HCT116 (cell line): Measurements from ENCODE around the gene RPRD1B. TPM values are rescaled to one million over a fixed set of nuclear protein-coding genes. Genes with fewer than 3 reads are reported as not detected.

Source experiments
- ATAC-seq: fragments of 200-7000 bp; cut with Tn5 transposase; 2 replicates; pipeline ENCODE4 v1.9.1; 2020; ENCODE audit warnings: mild to moderate bottlenecking, moderate library complexity
- BruUV-seq: library from RNA; stranded (reverse); fragments of 400-500 nt; replicated peaks from 2 replicates; lab custom pipeline; 2021; lab: Mats Ljungman, UMichigan
- CTCF ChIA-PET: fragments of 300-600 bp; sonication (Branson Sonifier 250); formaldehyde crosslinking; loops from one replicate; lab custom pipeline; 2021; ENCODE audit warnings: antibody characterized with exemption; lab: Charles Lee
- POLR2A ChIA-PET: fragments of 300-600, 350-600 bp; sonication (Branson Sonifier 250); formaldehyde crosslinking; loops from one replicate; lab custom pipeline; 2021; ENCODE audit warnings: antibody characterized with exemption; lab: Charles Lee
- RAD21 ChIA-PET, 2 experiments: fragments of 300-600 bp; sonication (Branson Sonifier 250); formaldehyde crosslinking; loops; one replicate each; lab custom pipeline; 2023; ENCODE audit warnings: low total read pairs in 2 of 2; ENCODE audit not compliant: uncharacterized antibody in 2 of 2, unreplicated experiment in 2 of 2, low non-redundant PET in 1 of 2; lab: Charles Lee
- DNase-seq: peaks from one replicate; pipeline ENCODE4 v3.0.0-alpha.2; 2010; ENCODE audit warnings: low read depth, low spot score
- H2AFZ ChIP-seq: fragments of 200-600 bp; shearing (Covaris generic), sonication (generic); 2 replicates; pipeline ENCODE4 v1.6.1; 2017; ENCODE audit warnings: low read depth, mixed run types, mixed read lengths, antibody characterized with exemption, low read length; ENCODE audit not compliant: poor library complexity, severe bottlenecking
- H3K27ac ChIP-seq: 2 replicates; pipeline ENCODE4 v1.5.1; 2012; ENCODE audit warnings: low read depth, low read length
- H3K27me3 ChIP-seq: fragments of 200-600 bp; sonication (generic); 2 replicates; pipeline ENCODE4 v1.6.1; 2016; ENCODE audit warnings: mixed run types, low read length, mixed read lengths; ENCODE audit not compliant: insufficient read depth
- H3K36me3 ChIP-seq, 2 experiments: fragments of 200-500 bp in 1 of 2; fragments of 200-600 bp in 1 of 2; sonication (Bioruptor generic) in 1 of 2; sonication (generic) in 1 of 2; 2 replicates each; pipeline versions ENCODE4 v1.5.1 to v1.6.1; 2014 to 2016; ENCODE audit warnings: low read length in 2 of 2, inconsistent platforms in 1 of 2, mixed read lengths in 1 of 2, mixed run types in 1 of 2; ENCODE audit not compliant: insufficient read depth in 2 of 2, control insufficient read depth in 1 of 2
- H3K4me1 ChIP-seq, 2 experiments: fragments of 200-600 bp in 1 of 2; sonication (generic) in 1 of 2; 2 replicates each; pipeline versions ENCODE4 v1.5.1 to v1.6.1; 2012 to 2017; ENCODE audit warnings: low read length in 2 of 2, inconsistent platforms in 1 of 2, mild to moderate bottlenecking in 1 of 2, mixed read lengths in 1 of 2, mixed run types in 1 of 2, moderate library complexity in 1 of 2; ENCODE audit not compliant: insufficient read depth in 2 of 2, control insufficient read depth in 1 of 2
- H3K4me2 ChIP-seq: fragments of 200-600 bp; sonication (generic); 2 replicates; pipeline ENCODE4 v1.6.1; 2017; ENCODE audit warnings: mixed run types, low read length, mixed read lengths
- H3K4me3 ChIP-seq, 2 experiments: fragments of 200-600 bp in 1 of 2; sonication (generic) in 1 of 2; replicated peaks in 1 of 2; 2 replicates each; pipeline ENCODE4 v1.5.1; 2011 to 2016; ENCODE audit warnings: low read length in 2 of 2, control low read depth in 1 of 2, low read depth in 1 of 2, mild to moderate bottlenecking in 1 of 2, mixed read lengths in 1 of 2, mixed run types in 1 of 2
- H3K79me2 ChIP-seq: fragments of 200-600 bp; sonication (generic); 2 replicates; pipeline ENCODE4 v1.6.1; 2017; ENCODE audit warnings: mild to moderate bottlenecking, mixed run types, low read length, moderate library complexity, mixed read lengths; ENCODE audit not compliant: insufficient read depth
- H3K9ac ChIP-seq: fragments of 200-600 bp; sonication (generic); 2 replicates; pipeline ENCODE4 v1.6.1; 2016; ENCODE audit warnings: low read length, mixed read lengths
- H3K9me2 ChIP-seq: fragments of 200-600 bp; sonication (generic), shearing (Covaris generic); 2 replicates; pipeline ENCODE4 v1.6.1; 2017; ENCODE audit warnings: mixed run types, mild to moderate bottlenecking, moderate library complexity; ENCODE audit not compliant: insufficient read depth
- H3K9me3 ChIP-seq, 2 experiments: fragments of 200-500 bp in 1 of 2; fragments of 200-600 bp in 1 of 2; sonication (Bioruptor generic) in 1 of 2; sonication (generic) in 1 of 2; 2 replicates each; pipeline ENCODE4 v1.6.1; 2014 to 2017; ENCODE audit warnings: low read length in 2 of 2, mixed read lengths in 2 of 2, inconsistent platforms in 1 of 2, low read depth in 1 of 2, mild to moderate bottlenecking in 1 of 2, mixed run types in 1 of 2, moderate library complexity in 1 of 2; ENCODE audit not compliant: control insufficient read depth in 1 of 2, insufficient read depth in 1 of 2
- H4K20me1 ChIP-seq: fragments of 200-600 bp; sonication (generic), shearing (Covaris generic); 2 replicates; pipeline ENCODE4 v1.6.1; 2017; ENCODE audit warnings: mixed run types, mild to moderate bottlenecking, moderate library complexity; ENCODE audit not compliant: insufficient read depth
- CBX3 ChIP-seq: IDR thresholded peaks from 2 replicates; pipeline ENCODE4 v1.6.1; 2012; ENCODE audit warnings: low read depth
- EGR1 ChIP-seq: IDR thresholded peaks from 2 replicates; pipeline ENCODE4 v1.6.1; 2012; ENCODE audit warnings: low read depth
- ELF1 ChIP-seq: IDR thresholded peaks from 2 replicates; pipeline ENCODE4 v1.6.1; 2012; ENCODE audit warnings: low read depth, borderline replicate concordance
- EZH2phosphoT487 ChIP-seq: fragments of 200-600 bp; IDR thresholded peaks from 2 replicates; pipeline ENCODE4 v1.6.1; 2018; ENCODE audit warnings: antibody characterized with exemption, borderline replicate concordance
- FOSL1 ChIP-seq: IDR thresholded peaks from 2 replicates; pipeline ENCODE4 v1.6.1; 2012; ENCODE audit warnings: low read depth
- JUND ChIP-seq: IDR thresholded peaks from 2 replicates; pipeline ENCODE4 v1.6.1; 2012
- POLR2A ChIP-seq: IDR thresholded peaks from 2 replicates; pipeline ENCODE4 v1.7.0; 2011; ENCODE audit warnings: borderline replicate concordance; ENCODE audit not compliant: insufficient read depth, insufficient read length; ENCODE audit errors: extremely low read depth
- RAD21 ChIP-seq: IDR thresholded peaks from 2 replicates; pipeline ENCODE4 v1.6.1; 2012; ENCODE audit warnings: low read depth, mild to moderate bottlenecking
- REST ChIP-seq: IDR thresholded peaks from 2 replicates; pipeline ENCODE4 v1.6.1; 2012; ENCODE audit warnings: low read depth
- SIN3A ChIP-seq: IDR thresholded peaks from 2 replicates; pipeline ENCODE4 v1.6.1; 2012; ENCODE audit warnings: low read depth
- SP1 ChIP-seq: IDR thresholded peaks from 2 replicates; pipeline ENCODE4 v1.6.1; 2012; ENCODE audit warnings: low read depth
- SRF ChIP-seq: IDR thresholded peaks from 2 replicates; pipeline ENCODE4 v1.6.1; 2012; ENCODE audit warnings: low read depth
- TCF7L2 ChIP-seq: IDR thresholded peaks from 2 replicates; pipeline ENCODE4 v1.7.0; 2011; ENCODE audit warnings: borderline replicate concordance, inconsistent platforms; ENCODE audit not compliant: insufficient read depth, insufficient read length; ENCODE audit errors: extremely low read depth
- YY1 ChIP-seq: IDR thresholded peaks from 2 replicates; pipeline ENCODE4 v1.6.1; 2011; ENCODE audit warnings: low read length, low read depth, moderate library complexity, mild to moderate bottlenecking; ENCODE audit not compliant: insufficient replicate concordance; ENCODE audit errors: extremely low read depth
- ZBTB33 ChIP-seq: IDR thresholded peaks from 2 replicates; pipeline ENCODE4 v1.6.1; 2011; ENCODE audit warnings: mild to moderate bottlenecking, low read length, moderate library complexity; ENCODE audit not compliant: insufficient replicate concordance; ENCODE audit errors: extremely low read depth
- ZFX ChIP-seq: fragments of 450-650 bp; IDR thresholded peaks from 2 replicates; pipeline ENCODE4 v1.6.1; 2017
- intact Hi-C: fragments of 100-400 bp; cut with micrococcal nuclease; formaldehyde crosslinking; loops from 2 replicates; pipeline ENCODE4 v1.10.0; 2022
- total RNA-seq: library from RNA; stranded (reverse); gene quantifications from one replicate; pipeline ENCODE4 v1.2.1, GENCODE V29; 2021; ENCODE audit not compliant: unreplicated experiment

RPRD1B gene
- total RNA-seq, 1 experiment from 2014 or later, result 30.7 TPM

- CTCF ChIA-PET, result interaction anchor here (0.6 to 2.0 kb wide), 2 partner anchors 23 to 168 kb away, joined by 5 to 6 read pairs; no protein-coding TSS in a partner anchor
Measured at GRCh38 chr20:38052870-38053269, 19.3 kb downstream of the RPRD1B start.

GRCh38 chr20:38054647-38055046, 21.1 kb downstream of the RPRD1B start:
- intact Hi-C loops, result loop anchor here (5.0 kb wide), 2 partner anchors 253 to 353 kb away; no protein-coding TSS in a partner anchor
- no TSS peak for BruUV-seq
- Histone ChIP-seq H3K4me3 (no peak overlapping the region), H3K9me3 (no peaks in the 10 kb centered on the region), H3K9me2 (no peaks in the 10 kb centered on the region), H3K27ac (no peak overlapping the region), H3K4me2 (no peak overlapping the region), H3K79me2 (peaks cover 64% of the 10 kb centered on the region), H4K20me1 (no peaks in the 10 kb centered on the region), H3K27me3 (no peaks in the 10 kb centered on the region), H3K4me1 (peaks cover 1 to 6% of the 10 kb centered on the region in 2 experiments; a peak in 1 of 4 replicates), H3K36me3 (peaks cover 20 to 25% of the 10 kb centered on the region in 2 experiments; a peak in 3 of 4 replicates), H2AFZ (no peak overlapping the region), H3K9ac (no peak overlapping the region)
- no peak for ATAC-seq
- RAD21 ChIA-PET, result no interaction called here
- POLR2A ChIA-PET, result no interaction called here
- CTCF ChIA-PET, result no interaction called here
- no peak for DNase-seq
- TF ChIP-seq JUND (no peak), SIN3A (no peak), FOSL1 (no peak), EGR1 (no peak), ZFX (no peak), SRF (no peak), REST (no peak), ZBTB33 (no peak), YY1 (no peak), EZH2phosphoT487 (no peak), POLR2A (no peak), TCF7L2 (no peak), RAD21 (no peak), SP1 (no peak), CBX3 (no peak), ELF1 (no peak)

More at GRCh38 chr20:38052870-38053269, 19.3 kb downstream of the RPRD1B start:
- no peaks in the 10 kb centered on the region for H3K27me3 ChIP-seq
- H3K4me3 ChIP-seq, result no peak overlapping the region
- H3K27ac ChIP-seq, result no peak overlapping the region
- peaks cover 8 to 15% of the 10 kb centered on the region in 2 experiments; a peak in 3 of 4 replicates for H3K36me3 ChIP-seq
- H3K4me1 ChIP-seq, result peaks cover 3 to 8% of the 10 kb centered on the region in 2 experiments; a peak in 1 of 4 replicates
- TF ChIP-seq EZH2phosphoT487 (no peak), YY1 (no peak)
- no peak overlapping the region for H3K4me2 ChIP-seq
- H3K9me2 ChIP-seq, result no peaks in the 10 kb centered on the region
- H3K9ac ChIP-seq, result no peak overlapping the region
- no peaks in the 10 kb centered on the region for H3K9me3 ChIP-seq
- POLR2A ChIA-PET, result no interaction called here
- H2AFZ ChIP-seq, result no peak overlapping the region
- BruUV-seq, result no TSS peak
- H4K20me1 ChIP-seq, result peaks cover 5% of the 10 kb centered on the region; the same call in 1 of the 2 replicates
- RAD21 ChIA-PET, result no interaction called here
- ATAC-seq (no peak), DNase-seq (no peak)
- intact Hi-C loops, result no loop called here
- H3K79me2 ChIP-seq, result peaks cover 72% of the 10 kb centered on the region
